ENCODE data around the gene RNF223.

The RNF223 gene

GRCh38 chr1:1072849-1073742 is 1.0 kb downstream of the RNF223 start:
- no peak overlapping the region for H3K4me3 ChIP-seq (ENCODE audit: low read length)
- no peak for DNase-seq (ENCODE audit: low read depth)
- TF ChIP-seq CTCF (conservative IDR thresholded peaks at IDR 0.05; ENCODE audit: low read length), result no peak

GRCh38 chr1:1072299-1072848 is 1.7 kb downstream of the RNF223 start:
- no peak for DNase-seq (ENCODE audit: low read depth)
- no peak overlapping the region for H3K4me3 ChIP-seq (ENCODE audit: low read length)
- TF ChIP-seq CTCF (conservative IDR thresholded peaks at IDR 0.05; ENCODE audit: low read length), result no peak

- no peak for TF ChIP-seq CTCF (conservative IDR thresholded peaks at IDR 0.05; ENCODE audit: low read length)
- no peak overlapping the region for H3K4me3 ChIP-seq (ENCODE audit: low read length)
- no peak for DNase-seq (ENCODE audit: low read depth)
These were observed 2.4 kb downstream of the RNF223 start for GRCh38 chr1:1071486-1072298.

- TF ChIP-seq CTCF (conservative IDR thresholded peaks at IDR 0.05; ENCODE audit: low read length), result no peak
- no peak for DNase-seq (ENCODE audit: low read depth)
- H3K4me3 ChIP-seq (ENCODE audit: low read length), result no peak overlapping the region
These were observed 4.1 kb downstream of the RNF223 start for GRCh38 chr1:1069711-1070676.

GRCh38 chr1:1069056-1069710 is 4.9 kb downstream of the RNF223 start:
- peak overlapping the region; percentile 69 for H3K4me3 ChIP-seq (ENCODE audit: low read length)
- no peak for TF ChIP-seq CTCF (conservative IDR thresholded peaks at IDR 0.05; ENCODE audit: low read length)

GRCh38 chr1:1068517-1069055 is 5.5 kb downstream of the RNF223 start:
- no peak for DNase-seq (ENCODE audit: low read depth)
- H3K4me3 ChIP-seq (ENCODE audit: low read length), result peak overlapping the region; percentile 69; the same call in 1 of the 2 replicates
- TF ChIP-seq CTCF (conservative IDR thresholded peaks at IDR 0.05; ENCODE audit: low read length), result no peak

More at GRCh38 chr1:1069056-1069710, 4.9 kb downstream of the RNF223 start:
- no peak for DNase-seq (ENCODE audit: low read depth)
